H1 (cell line): Measurements from ENCODE around the gene NLRC3. TPM values are rescaled to one million over a fixed set of nuclear protein-coding genes. Genes with fewer than 3 reads are reported as not detected.

Experiments
- HDAC6 ChIP-seq: IDR thresholded peaks from one replicate; pipeline ENCODE4 v1.7.1; 2012; ENCODE audit warnings: low read depth, mild to moderate bottlenecking, inconsistent platforms, low read length, moderate library complexity
- polyA plus RNA-seq, 7 experiments: library from polyadenylated mRNA; depleted of rRNA in 3 of 7; stranded (reverse) in 5 of 7; unstranded in 2 of 7; fragments of >200 nt in 5 of 7; fragments of 200-250 nt in 2 of 7; gene quantifications; 1 replicate in 5 of 7; 2 replicates in 1 of 7; 4 replicates in 1 of 7; pipeline versions ENCODE4 v1.2.1 to v1.2.3, GENCODE V29; 2011 to 2013; ENCODE audit warnings: missing spikeins in 2 of 7, mixed read lengths in 2 of 7
- total RNA-seq: library from RNA; stranded (reverse); fragmentation: NEBNext Ultra II Directional; extraction: Animal tissue kit (Norgen Biotek cat#: 25700); gene quantifications from 2 replicates; pipeline ENCODE4 v1.2.1, GENCODE V29; 2021
- TF ChIP-seq, protein P1 (sequence below), 3 experiments: IDR thresholded peaks; 1 replicate in 2 of 3; 2 replicates in 1 of 3; pipeline versions ENCODE4 v1.5.1 to v1.6.1; 2011; ENCODE audit warnings: low read length in 3 of 3, mild to moderate bottlenecking in 3 of 3, inconsistent platforms in 2 of 3, low read depth in 1 of 3, moderate library complexity in 1 of 3; ENCODE audit not compliant: insufficient read depth in 1 of 3; ENCODE audit errors: control extremely low read depth in 1 of 3

The NLRC3 gene
- total and polyA plus RNA-seq, 2 of the 8 experiments (the other 6 are each of a cell fraction or from before 2014, with no cell fraction given), result 0.18 to 0.20 TPM

DNA sequence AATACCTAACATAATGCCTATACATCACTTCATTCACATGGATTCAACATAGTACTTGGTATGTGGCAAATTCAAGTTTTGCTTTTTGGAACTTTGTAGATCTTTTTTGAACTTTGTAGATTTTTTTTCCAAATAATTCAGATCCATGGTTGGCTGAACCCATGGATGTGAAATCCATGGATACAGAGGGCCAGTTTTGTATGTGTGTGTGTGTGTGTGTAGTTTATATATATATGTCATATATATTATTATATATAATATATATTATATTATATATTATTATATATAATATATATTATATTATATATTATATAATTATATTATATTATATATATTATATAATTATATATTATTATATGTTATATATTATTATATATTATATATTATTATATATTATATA, 48.0 kb downstream of the NLRC3 start (continued):
- TF ChIP-seq, protein P1, sequence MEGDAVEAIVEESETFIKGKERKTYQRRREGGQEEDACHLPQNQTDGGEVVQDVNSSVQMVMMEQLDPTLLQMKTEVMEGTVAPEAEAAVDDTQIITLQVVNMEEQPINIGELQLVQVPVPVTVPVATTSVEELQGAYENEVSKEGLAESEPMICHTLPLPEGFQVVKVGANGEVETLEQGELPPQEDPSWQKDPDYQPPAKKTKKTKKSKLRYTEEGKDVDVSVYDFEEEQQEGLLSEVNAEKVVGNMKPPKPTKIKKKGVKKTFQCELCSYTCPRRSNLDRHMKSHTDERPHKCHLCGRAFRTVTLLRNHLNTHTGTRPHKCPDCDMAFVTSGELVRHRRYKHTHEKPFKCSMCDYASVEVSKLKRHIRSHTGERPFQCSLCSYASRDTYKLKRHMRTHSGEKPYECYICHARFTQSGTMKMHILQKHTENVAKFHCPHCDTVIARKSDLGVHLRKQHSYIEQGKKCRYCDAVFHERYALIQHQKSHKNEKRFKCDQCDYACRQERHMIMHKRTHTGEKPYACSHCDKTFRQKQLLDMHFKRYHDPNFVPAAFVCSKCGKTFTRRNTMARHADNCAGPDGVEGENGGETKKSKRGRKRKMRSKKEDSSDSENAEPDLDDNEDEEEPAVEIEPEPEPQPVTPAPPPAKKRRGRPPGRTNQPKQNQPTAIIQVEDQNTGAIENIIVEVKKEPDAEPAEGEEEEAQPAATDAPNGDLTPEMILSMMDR (IDR thresholded peaks at IDR 0.05; ENCODE audit: control extremely low read depth in 1 of 3, insufficient read depth in 1 of 3, low read depth in 1 of 3, low read length in 3 of 3), result no peak
- no peak for TF ChIP-seq HDAC6
